ENCODE measurements around the gene GPRC5B.

Gene GPRC5B

DNA sequence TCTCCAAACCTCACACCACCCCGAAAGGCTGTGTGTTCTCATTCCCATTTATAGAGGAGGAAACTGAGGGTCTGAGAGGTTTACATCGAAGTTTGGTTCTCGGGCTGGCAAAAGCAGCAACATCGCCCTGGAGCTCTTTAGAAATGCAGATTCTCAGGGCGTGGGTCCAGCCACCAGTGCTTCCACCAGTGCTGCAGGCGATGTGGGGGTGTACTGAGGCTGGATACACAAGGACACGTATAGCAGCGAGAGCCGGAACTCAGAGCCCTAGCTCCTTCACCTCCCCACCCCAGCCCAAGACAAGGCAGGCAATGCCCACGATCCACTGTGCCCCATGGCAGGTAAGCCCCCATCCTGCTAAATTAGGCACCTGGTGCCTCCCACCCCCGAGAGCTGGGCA is 5.9 kb downstream of the GPRC5B start:
- Histone ChIP-seq H3K9ac (no peak overlapping the region), H3K27ac (no peak overlapping the region), H3K9me3 (replicated peaks in 1 of 11) (no peaks in the 10 kb centered on the region), H4K20me1 (peaks cover 0 to 21% (median 0%) of the 10 kb centered on the region in 11 experiments; a peak in 4 of 22 replicates), H3K4me3 (no peak overlapping the region), H3K27me3 (peaks cover 23 to 29% (median 26%) of the 10 kb centered on the region in 11 experiments), H3K4me2 (no peak overlapping the region), H3K36me3 (no peaks in the 10 kb centered on the region), H3K4me1 (peaks cover 14 to 21% (median 18%) of the 10 kb centered on the region in 10 experiments)
- TF ChIP-seq Cebpa-rat (IDR thresholded peaks at IDR 0.05), result no peak

DNA sequence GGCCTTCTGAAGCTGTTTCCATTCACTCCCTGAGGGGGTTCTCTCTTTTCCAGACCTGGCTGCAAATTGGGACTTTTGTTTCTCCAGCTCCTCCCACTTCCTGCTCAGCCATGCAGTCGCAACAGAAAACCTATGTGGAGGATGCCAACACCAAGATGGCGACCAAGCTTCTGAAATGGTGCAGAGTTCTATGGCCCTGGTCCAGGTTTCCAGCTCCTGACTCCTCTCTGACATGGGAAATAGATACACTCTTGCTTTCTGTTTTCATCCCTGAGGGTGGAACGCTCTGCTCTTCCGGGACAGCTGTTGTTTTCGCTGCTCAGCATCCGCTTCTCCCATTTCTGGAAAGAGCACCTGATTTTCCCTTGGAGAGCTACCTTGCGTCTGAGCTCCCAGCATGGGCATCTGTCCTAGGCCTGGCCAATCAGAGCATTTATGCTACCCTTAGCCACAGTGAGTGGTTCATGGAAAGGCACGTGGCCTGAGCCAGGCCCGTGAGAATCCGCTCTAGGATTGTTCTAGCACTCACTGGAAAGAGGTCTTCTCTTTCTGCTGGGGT is 8.1 kb downstream of the GPRC5B start:
- H3K36me3 ChIP-seq, result no peaks in the 10 kb centered on the region
- no peak overlapping the region for H3K27ac ChIP-seq
- H3K4me2 ChIP-seq, result no peak overlapping the region
- H3K9me3 ChIP-seq (replicated peaks in 1 of 11), result no peaks in the 10 kb centered on the region
- peaks cover 0 to 9% (median 0%) of the 10 kb centered on the region in 11 experiments; a peak in 2 of 22 replicates for H4K20me1 ChIP-seq
- no peak for TF ChIP-seq Cebpa-rat (IDR thresholded peaks at IDR 0.05)
- H3K4me1 ChIP-seq, result peaks cover 13 to 16% (median 14%) of the 10 kb centered on the region in 10 experiments; a peak in 19 of 20 replicates
- H3K4me3 ChIP-seq, result no peak overlapping the region
- H3K9ac ChIP-seq, result no peak overlapping the region
- H3K27me3 ChIP-seq, result peaks cover under 1 to 7% (median 4%) of the 10 kb centered on the region in 11 experiments; a peak in 19 of 22 replicates

DNA sequence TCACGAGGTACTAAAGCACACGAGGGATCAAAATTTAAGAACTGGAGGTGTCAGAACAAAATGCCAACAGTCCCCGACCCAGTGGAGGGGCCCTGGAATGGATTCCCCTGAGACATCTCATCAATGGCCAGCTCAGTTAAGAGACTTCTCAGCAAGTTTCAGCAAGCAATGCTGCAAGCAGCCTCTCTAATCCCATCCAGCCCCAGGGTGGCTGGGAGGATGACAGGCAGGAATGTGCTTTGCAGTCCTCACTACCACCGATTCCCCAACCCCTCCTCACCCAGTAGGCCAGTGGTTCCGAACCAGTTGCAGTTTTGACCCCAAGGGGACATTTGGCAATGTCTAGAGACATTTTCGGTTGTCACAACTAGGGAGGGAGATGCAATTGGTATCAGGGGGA is 8.7 kb downstream of the GPRC5B start:
- peaks cover 13 to 16% (median 14%) of the 10 kb centered on the region in 10 experiments; a peak in 19 of 20 replicates for H3K4me1 ChIP-seq
- no peak for TF ChIP-seq Cebpa-rat (IDR thresholded peaks at IDR 0.05)
- 0 out of 22 replicates have a peak, but pooled peaks cover 0 to under 1% (median 0%) of the 10 kb centered on the region in 11 experiments for H3K27me3 ChIP-seq
- no peak overlapping the region for H3K4me2 ChIP-seq
- no peaks in the 10 kb centered on the region for H3K9me3 ChIP-seq (replicated peaks in 1 of 11)
- peaks cover 0 to 9% (median 0%) of the 10 kb centered on the region in 11 experiments; a peak in 2 of 22 replicates for H4K20me1 ChIP-seq
- no peak overlapping the region for H3K4me3 ChIP-seq
- no peaks in the 10 kb centered on the region for H3K36me3 ChIP-seq
- H3K9ac ChIP-seq, result no peak overlapping the region
- H3K27ac ChIP-seq, result no peak overlapping the region

DNA sequence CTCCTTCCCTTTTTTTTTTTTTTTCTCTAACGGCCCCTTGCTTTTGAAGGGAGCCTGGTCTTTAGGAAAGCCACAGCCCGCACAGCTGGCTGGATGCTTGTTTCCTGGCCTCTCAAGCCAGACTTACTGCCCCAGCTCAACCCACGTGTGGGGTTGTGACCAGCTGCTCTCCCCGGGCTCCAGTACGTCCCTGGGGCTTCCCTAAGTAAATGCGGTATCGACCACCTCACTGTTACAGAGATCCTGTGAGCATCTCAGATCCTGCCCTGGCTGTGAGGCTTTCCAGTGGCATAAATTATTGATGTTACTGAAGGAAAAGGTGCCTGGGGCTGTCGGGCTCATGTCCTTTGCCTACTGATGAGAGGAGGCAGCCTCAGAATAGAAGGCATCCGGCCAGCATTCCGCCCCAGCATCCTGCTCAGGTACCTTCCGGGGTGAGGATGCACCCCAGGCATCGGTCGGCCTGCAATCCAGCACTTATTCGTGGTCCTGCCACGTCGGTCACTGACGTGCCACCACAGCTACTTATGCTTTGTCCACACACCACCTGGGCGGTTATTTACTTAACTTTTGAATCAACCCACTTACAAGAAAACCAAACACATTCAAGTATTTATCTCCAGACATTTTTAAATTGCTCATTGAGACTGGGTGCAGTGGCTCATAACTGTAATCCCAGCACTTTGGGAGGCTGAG is 9.6 kb downstream of the GPRC5B start:
- H4K20me1 ChIP-seq, result peaks cover 0 to 9% (median 0%) of the 10 kb centered on the region in 11 experiments; a peak in 2 of 22 replicates
- no peaks in the 10 kb centered on the region for H3K9me3 ChIP-seq (replicated peaks in 1 of 11)
- no peak overlapping the region; a peak in 2 of 22 replicates for H3K9ac ChIP-seq
- peak overlapping the region; percentile 39 to 73 (median 62) for H3K4me2 ChIP-seq
- no peaks in the 10 kb centered on the region for H3K27me3 ChIP-seq
- TF ChIP-seq Cebpa-rat (IDR thresholded peaks at IDR 0.05), result no peak
- H3K4me1 ChIP-seq, result peaks cover 13 to 16% (median 14%) of the 10 kb centered on the region in 10 experiments; a peak in 19 of 20 replicates
- no peak overlapping the region; a peak in 1 of 22 replicates for H3K27ac ChIP-seq
- no peak overlapping the region for H3K4me3 ChIP-seq
- H3K36me3 ChIP-seq, result no peaks in the 10 kb centered on the region

DNA sequence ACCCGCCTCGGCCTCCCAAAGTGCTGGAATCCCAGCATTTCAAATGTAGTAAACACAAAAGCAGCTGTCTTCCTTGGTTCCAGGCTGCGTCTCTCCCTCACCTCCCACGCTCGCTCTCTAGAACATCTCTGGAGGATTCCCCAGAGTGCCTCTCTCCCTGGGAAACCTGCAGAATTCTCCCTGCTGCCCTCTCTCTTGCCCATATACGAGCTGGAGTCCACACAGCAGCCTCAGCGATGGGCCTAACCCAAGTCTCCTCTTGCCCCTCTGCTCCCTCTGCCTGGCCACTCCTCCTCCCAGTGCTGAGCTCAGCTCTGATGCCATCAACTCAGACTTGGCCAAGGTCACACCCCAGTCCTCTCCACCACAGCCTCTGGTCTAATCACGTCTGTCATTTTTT is 10.6 kb downstream of the GPRC5B start:
- Histone ChIP-seq H3K9me3 (replicated peaks in 1 of 11) (no peaks in the 10 kb centered on the region), H3K4me1 (peaks cover 13 to 16% (median 14%) of the 10 kb centered on the region in 10 experiments; a peak in 19 of 20 replicates), H3K27ac (no peak overlapping the region), H3K9ac (no peak overlapping the region; a peak in 1 of 22 replicates), H3K4me3 (no peak overlapping the region), H3K27me3 (no peaks in the 10 kb centered on the region), H3K4me2 (peak overlapping the region; percentile 39 to 73 (median 62); a peak in 21 of 22 replicates), H3K36me3 (no peaks in the 10 kb centered on the region), H4K20me1 (peaks cover 0 to 2% (median 0%) of the 10 kb centered on the region in 11 experiments; a peak in 2 of 22 replicates)
- no peak for TF ChIP-seq Cebpa-rat (IDR thresholded peaks at IDR 0.05)

DNA sequence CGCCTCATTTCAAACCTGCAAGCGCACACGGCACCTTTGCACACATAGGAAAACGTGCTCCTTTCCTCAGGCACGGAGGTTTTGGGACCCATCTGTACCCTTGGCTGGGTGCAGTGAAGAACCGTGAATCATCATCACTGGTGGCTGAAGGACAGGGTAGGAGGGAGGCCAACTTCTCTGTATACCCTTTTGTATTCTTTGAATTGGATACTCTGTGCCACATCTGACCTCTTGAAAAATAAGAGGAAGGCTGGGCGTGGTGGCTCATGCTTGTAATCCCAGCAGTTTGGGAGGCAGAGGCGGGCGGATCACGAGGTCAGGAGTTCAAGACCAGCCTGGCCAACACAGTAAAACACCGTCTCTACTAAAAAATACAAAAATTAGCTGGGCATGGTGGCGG is 11.7 kb downstream of the GPRC5B start:
- H3K9me3 ChIP-seq (replicated peaks in 1 of 11), result no peaks in the 10 kb centered on the region
- no peak overlapping the region for H3K27ac ChIP-seq
- H3K4me3 ChIP-seq, result no peak overlapping the region
- no peaks in the 10 kb centered on the region for H3K36me3 ChIP-seq
- H3K4me2 ChIP-seq, result no peak overlapping the region
- no peak overlapping the region for H3K9ac ChIP-seq
- no peaks in the 10 kb centered on the region; a peak in 1 of 22 replicates for H4K20me1 ChIP-seq
- H3K4me1 ChIP-seq, result peaks cover 13 to 16% (median 14%) of the 10 kb centered on the region in 10 experiments; a peak in 19 of 20 replicates
- no peak for TF ChIP-seq Cebpa-rat (IDR thresholded peaks at IDR 0.05)
- H3K27me3 ChIP-seq, result no peaks in the 10 kb centered on the region

DNA sequence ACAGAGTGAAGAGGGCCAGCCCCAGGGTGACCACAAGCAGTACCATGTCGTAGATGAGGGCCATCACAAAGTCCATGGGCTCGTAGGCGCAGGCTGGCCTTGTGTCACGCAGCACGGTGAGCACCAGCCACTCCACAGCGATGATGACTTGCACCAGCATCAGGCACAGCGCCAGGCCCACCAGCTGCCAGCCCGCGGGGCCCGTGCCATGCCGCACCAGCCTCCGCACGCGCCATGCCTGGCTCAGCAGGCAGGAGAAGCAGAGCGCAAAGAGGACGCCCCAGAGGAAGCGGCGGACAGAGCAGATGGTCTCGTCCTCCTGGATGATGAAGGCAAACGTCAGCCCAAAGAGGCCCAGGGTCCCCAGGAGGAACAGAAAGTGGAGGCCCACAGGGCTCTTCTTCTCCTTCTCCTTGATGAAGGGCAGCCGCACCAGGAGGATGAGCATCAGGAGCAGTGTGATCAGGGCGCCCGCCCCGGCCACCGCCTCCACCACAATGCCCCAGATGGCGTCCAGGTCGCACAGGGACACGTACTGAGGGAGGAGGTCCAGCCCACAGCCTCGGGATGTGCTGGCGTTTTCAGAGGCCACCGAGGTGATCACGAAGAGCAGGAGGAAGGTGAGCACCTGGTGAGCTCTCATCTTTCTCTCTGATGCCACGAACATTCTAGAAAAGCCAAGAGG is 12.3 kb downstream of the GPRC5B start:
- no peak for TF ChIP-seq Cebpa-rat (IDR thresholded peaks at IDR 0.05)
- Histone ChIP-seq H4K20me1 (no peaks in the 10 kb centered on the region; a peak in 1 of 22 replicates), H3K4me2 (no peak overlapping the region), H3K36me3 (no peaks in the 10 kb centered on the region), H3K27me3 (no peaks in the 10 kb centered on the region), H3K9ac (no peak overlapping the region), H3K27ac (no peak overlapping the region), H3K4me3 (no peak overlapping the region), H3K4me1 (peaks cover 13 to 16% (median 14%) of the 10 kb centered on the region in 10 experiments; a peak in 19 of 20 replicates), H3K9me3 (replicated peaks in 1 of 11) (no peaks in the 10 kb centered on the region)

DNA sequence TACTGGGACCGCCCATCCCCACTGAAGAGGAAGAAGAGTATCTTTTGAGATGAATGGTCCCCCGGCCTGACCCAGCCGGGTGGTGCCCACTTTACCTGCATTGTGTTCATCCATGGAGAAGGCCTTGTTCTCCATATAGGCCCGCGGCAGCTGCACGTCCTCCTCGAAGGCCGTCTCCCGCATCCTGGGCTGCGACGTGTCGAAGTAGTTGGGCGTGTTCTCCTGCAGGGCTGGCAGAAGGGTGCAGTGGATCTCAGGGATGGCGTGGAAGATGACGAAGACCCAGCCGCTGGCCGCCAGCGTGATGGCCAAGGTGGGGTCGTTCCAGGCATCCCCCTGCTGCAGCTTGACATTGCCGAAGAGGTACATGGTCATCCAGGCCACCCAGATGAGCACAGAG is 12.9 kb downstream of the GPRC5B start:
- TF ChIP-seq Cebpa-rat (IDR thresholded peaks at IDR 0.05), result no peak
- Histone ChIP-seq H3K36me3 (no peaks in the 10 kb centered on the region), H3K27me3 (no peaks in the 10 kb centered on the region), H3K4me3 (no peak overlapping the region), H3K9ac (no peak overlapping the region), H3K4me1 (peaks cover 13 to 20% (median 14%) of the 10 kb centered on the region in 10 experiments; a peak in 19 of 20 replicates), H3K4me2 (no peak overlapping the region), H4K20me1 (no peaks in the 10 kb centered on the region; a peak in 1 of 22 replicates), H3K27ac (no peak overlapping the region), H3K9me3 (replicated peaks in 1 of 11) (no peaks in the 10 kb centered on the region)

DNA sequence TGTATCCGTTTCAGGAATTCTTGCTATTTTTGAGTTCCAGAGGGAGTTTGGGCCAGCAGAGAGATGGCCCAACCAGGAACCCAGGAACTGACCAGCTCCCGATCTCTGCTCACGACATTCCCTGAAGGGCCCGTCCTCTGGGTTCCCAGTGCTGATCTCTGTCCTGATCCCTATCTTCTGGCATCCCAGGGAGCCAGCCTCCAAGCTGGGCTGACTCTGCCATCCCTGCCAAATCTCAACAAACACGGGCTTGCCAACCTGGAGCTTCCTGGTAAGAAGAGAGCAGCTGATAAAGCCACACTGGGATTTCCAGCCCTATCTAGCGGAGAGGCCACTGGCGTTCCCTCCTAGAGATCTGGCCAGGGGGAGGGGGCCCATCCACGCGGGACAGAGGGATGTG is 16.2 kb downstream of the GPRC5B start:
- no peak for TF ChIP-seq Cebpa-rat (IDR thresholded peaks at IDR 0.05)

More for the DNA sequence above, 16.2 kb downstream of the GPRC5B start:
- no peaks in the 10 kb centered on the region for H3K9me3 ChIP-seq (replicated peaks in 1 of 11)
- H3K9ac ChIP-seq, result no peak overlapping the region
- 0 out of 22 replicates have a peak, but pooled peaks cover 0 to 2% (median 0%) of the 10 kb centered on the region in 11 experiments for H4K20me1 ChIP-seq
- H3K36me3 ChIP-seq, result no peaks in the 10 kb centered on the region
- H3K4me2 ChIP-seq, result no peak overlapping the region
- H3K27me3 ChIP-seq, result no peaks in the 10 kb centered on the region
- no peak overlapping the region for H3K27ac ChIP-seq
- peaks cover 0 to 5% (median 0%) of the 10 kb centered on the region in 10 experiments; a peak in 1 of 20 replicates for H3K4me1 ChIP-seq
- H3K4me3 ChIP-seq, result no peak overlapping the region

Measured in BLaER1 treated with 17β-estradiol and CSF1 and Interleukin-3, amounts not matched to agents 10 nM and 100 nM (cell line).